ENCODE data around the gene FAM124B. TPM values are rescaled to one million over a fixed set of nuclear protein-coding genes. Genes with fewer than 3 reads are reported as not detected.
A peak's percentile ranks its signal among the peaks of the same experiment; 100 is the strongest.

The FAM124B gene
- total RNA-seq, 1 experiment from 2014 or later, result 0.73 TPM

DNA sequence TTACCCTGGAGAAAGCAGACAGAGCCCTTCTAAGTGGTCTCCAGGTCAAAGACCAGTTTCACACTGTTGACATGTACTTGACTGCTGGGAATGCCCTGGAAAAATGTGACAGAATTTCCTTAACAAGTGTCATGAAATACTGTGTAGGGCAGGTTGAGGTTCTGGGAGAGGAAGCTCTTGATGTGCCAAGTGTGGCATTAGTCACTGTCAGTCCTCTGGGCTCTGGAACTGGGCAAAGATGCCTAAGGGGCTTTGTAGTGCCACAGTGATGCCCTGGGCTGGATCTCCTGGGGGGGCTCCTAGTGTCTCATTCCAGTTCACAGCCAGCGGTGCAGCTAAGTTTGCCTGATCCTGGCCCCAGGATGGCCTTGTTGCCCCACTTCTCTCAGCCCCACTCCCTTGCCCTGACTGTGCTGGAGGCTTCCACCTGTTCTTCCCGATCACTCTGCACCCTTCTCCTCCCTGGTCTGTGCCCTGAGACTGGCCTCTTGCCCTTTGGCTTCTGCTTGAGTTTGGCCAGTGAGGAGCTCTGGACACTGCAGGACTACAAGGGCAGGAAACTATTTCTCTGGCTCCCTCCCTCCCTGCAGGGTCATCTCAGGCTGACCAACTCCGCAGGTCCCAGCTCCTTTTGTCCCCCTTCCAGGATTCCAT, 27.0 kb upstream of the FAM124B start:
- Histone ChIP-seq H3K27me3 (no peaks in the 10 kb centered on the region), H3K9me3 (replicated peaks) (peaks cover 5% of the 10 kb centered on the region; the same call in 1 of the 2 replicates), H3K27ac (no peak overlapping the region), H3K36me3 (no peaks in the 10 kb centered on the region), H3K4me3 (no peak overlapping the region), H3K4me1 (no peaks in the 10 kb centered on the region)
- DNase-seq, result no peak

DNA sequence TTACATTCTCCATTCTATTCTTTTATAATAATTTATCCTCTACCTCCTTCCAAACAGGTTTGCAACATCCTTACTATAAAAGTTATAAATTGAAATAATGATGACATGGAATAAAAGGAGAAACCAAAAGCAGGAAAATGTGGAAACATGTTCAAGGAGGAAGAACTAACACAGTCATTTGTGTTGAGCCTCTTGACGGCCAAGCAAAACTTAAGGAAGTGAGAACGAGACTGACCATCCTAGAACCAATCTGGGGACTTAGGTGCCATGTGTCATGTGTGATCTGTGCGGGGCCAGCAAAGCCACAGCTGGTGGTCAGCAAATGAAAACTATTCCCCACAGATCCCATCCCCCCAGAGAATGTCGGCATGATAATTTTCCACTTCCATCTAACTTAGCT, 25.6 kb upstream of the FAM124B start:
- Histone ChIP-seq H3K9me3 (replicated peaks) (peaks cover 5% of the 10 kb centered on the region; the same call in 1 of the 2 replicates), H3K4me1 (no peaks in the 10 kb centered on the region), H3K4me3 (no peak overlapping the region), H3K36me3 (no peaks in the 10 kb centered on the region), H3K27me3 (no peaks in the 10 kb centered on the region), H3K27ac (no peak overlapping the region)
- DNase-seq, result no peak

DNA sequence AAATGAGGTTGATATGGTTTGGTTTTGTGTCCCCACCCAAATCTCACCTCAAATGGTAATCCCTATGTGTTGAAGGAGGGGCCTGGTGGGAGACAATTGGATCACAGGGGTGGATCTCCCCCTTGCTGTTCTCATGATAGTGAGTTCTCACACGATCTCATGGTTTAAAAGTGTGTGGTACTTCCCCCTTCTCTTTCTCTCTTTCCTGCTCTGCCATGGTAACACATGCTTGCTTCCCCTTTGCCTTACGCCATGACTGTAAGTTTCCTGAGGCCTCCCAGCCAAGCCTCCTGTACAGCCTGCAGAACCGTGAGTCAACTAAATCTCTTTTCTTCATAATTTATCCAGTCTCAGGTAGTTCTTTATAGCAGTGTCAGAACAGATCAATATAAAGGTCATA, 24.7 kb upstream of the FAM124B start:
- Histone ChIP-seq H3K27ac (no peak overlapping the region), H3K27me3 (no peaks in the 10 kb centered on the region), H3K4me1 (no peaks in the 10 kb centered on the region), H3K4me3 (no peak overlapping the region), H3K36me3 (no peaks in the 10 kb centered on the region), H3K9me3 (replicated peaks) (peaks cover 5% of the 10 kb centered on the region; the same call in 1 of the 2 replicates)
- no peak for DNase-seq

DNA sequence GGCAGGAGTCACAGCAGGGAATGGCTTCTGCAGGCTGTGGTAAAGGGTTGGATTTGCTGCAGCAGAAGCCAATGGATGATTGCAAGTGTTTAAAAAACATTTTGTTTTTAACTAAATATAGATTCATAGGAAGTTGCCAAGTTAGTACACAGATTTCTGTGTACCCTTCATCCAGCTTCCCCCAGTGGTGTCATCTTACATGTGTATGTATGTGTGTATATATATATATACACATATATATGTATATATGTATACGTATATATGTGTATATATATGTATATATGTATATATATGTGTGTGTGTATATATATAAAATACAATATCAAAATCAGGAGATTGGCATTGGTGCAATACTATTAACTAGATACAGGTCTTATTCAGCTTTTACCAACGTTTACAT, 19.2 kb upstream of the FAM124B start:
- H3K9me3 ChIP-seq (replicated peaks), result peaks cover 3% of the 10 kb centered on the region; the same call in 1 of the 2 replicates
- H3K27ac ChIP-seq, result no peak overlapping the region
- H3K36me3 ChIP-seq, result no peaks in the 10 kb centered on the region
- DNase-seq, result no peak
- H3K4me3 ChIP-seq, result no peak overlapping the region
- no peaks in the 10 kb centered on the region for H3K4me1 ChIP-seq
- no peaks in the 10 kb centered on the region for H3K27me3 ChIP-seq

DNA sequence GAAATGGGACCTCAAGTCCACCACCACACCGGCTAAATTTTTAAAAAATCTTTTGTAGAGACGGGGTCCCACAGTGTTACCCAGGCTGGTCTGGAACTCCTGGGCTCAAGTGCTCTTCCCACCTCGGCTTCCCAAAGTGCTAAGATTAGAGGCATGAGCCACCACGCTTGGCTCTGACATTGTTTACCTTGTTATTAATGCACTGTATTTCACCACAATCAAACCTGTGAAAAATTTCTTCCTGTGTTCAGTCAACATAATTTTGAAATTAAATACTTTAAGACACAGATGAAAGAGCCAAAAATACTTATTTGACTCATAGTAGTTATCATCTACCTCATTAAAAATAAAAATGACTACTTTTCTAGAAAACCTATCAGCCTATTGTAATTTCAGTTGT, 16.0 kb upstream of the FAM124B start:
- Histone ChIP-seq H3K36me3 (no peaks in the 10 kb centered on the region), H3K27ac (no peak overlapping the region), H3K4me1 (no peaks in the 10 kb centered on the region), H3K27me3 (no peaks in the 10 kb centered on the region), H3K4me3 (no peak overlapping the region), H3K9me3 (replicated peaks) (peaks cover 3% of the 10 kb centered on the region; the same call in 1 of the 2 replicates)
- DNase-seq, result no peak

DNA sequence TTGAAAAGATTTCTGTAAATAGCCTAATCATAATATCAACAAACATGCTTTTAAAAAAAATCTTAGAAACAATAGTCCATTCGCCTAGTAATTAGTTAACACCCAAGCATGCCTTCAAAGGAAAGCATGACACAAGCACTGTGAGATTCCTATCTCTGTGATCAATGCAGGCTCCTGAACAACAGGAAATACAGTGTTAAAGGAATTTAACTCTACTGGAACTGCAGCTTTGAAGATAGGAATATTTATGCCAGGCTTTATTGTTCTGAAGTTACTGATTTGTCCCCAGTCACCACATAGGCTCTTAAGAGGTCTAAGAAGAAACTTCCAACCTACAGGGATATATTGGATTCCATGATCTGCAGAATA, 15.4 kb upstream of the FAM124B start:
- H3K9me3 ChIP-seq (replicated peaks), result peaks cover 3% of the 10 kb centered on the region; the same call in 1 of the 2 replicates
- H3K4me1 ChIP-seq, result no peaks in the 10 kb centered on the region
- no peak overlapping the region for H3K27ac ChIP-seq
- DNase-seq, result no peak
- no peaks in the 10 kb centered on the region for H3K36me3 ChIP-seq
- H3K27me3 ChIP-seq, result no peaks in the 10 kb centered on the region
- no peak overlapping the region for H3K4me3 ChIP-seq

DNA sequence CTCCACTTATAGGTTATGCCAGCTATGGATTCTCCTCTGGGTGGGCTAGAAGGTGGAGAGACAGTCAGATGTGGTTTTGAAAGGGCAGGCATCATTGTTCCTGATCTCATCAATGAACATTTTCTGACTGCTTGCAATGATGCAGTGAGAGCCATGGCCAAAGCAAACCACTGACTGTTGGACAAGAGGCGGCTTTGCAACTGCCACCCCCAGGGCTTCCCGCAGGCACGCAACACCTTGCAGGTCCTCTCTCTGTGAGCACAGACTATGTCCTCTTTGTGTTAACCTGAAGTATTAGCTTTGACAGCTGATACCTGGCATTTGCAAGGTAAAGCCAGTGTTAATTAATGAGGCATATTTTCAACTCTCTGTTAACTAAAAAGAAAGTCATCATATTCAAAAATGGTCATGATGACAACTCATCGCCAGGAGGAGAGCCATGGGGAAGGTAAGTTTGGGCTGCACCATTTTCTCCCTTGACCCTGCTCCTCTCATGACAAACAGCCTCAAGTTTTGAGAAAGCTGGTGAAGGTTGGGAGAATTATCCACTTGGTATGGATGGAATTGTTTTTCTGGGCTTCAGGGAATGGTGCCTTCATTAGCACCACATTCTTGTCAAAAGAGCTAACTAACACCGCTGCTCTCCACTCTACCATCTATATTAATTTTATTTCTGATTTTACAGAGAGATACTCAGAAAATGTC, 14.9 kb upstream of the FAM124B start:
- Histone ChIP-seq H3K36me3 (no peaks in the 10 kb centered on the region), H3K4me3 (no peak overlapping the region), H3K4me1 (no peaks in the 10 kb centered on the region), H3K27me3 (no peaks in the 10 kb centered on the region), H3K27ac (no peak overlapping the region), H3K9me3 (replicated peaks) (peaks cover 3% of the 10 kb centered on the region; the same call in 1 of the 2 replicates)
- DNase-seq, result no peak

DNA sequence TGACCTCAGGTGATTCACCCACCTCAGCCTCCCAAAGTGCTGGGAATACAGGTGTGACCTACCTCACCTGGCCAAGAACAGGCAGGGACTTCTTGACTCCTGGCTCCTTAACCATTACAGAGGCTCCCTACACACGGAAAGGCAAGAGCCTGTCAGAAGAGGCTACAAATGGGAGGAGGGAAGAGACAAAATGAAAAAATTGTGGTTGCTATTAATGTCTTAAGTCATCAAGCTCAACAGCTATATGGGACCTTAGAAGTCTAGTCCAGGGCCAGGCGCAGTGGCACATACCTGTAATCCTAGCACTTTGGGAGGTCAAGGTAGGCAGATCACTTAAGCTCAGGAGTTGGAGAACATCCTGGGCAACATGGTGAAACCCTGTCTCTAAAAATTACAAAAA, 11.5 kb upstream of the FAM124B start:
- no peaks in the 10 kb centered on the region for H3K4me1 ChIP-seq
- no peak overlapping the region for H3K27ac ChIP-seq
- no peak overlapping the region for H3K4me3 ChIP-seq
- no peaks in the 10 kb centered on the region for H3K36me3 ChIP-seq
- no peak for DNase-seq
- H3K27me3 ChIP-seq, result no peaks in the 10 kb centered on the region
- no peaks in the 10 kb centered on the region for H3K9me3 ChIP-seq (replicated peaks)

DNA sequence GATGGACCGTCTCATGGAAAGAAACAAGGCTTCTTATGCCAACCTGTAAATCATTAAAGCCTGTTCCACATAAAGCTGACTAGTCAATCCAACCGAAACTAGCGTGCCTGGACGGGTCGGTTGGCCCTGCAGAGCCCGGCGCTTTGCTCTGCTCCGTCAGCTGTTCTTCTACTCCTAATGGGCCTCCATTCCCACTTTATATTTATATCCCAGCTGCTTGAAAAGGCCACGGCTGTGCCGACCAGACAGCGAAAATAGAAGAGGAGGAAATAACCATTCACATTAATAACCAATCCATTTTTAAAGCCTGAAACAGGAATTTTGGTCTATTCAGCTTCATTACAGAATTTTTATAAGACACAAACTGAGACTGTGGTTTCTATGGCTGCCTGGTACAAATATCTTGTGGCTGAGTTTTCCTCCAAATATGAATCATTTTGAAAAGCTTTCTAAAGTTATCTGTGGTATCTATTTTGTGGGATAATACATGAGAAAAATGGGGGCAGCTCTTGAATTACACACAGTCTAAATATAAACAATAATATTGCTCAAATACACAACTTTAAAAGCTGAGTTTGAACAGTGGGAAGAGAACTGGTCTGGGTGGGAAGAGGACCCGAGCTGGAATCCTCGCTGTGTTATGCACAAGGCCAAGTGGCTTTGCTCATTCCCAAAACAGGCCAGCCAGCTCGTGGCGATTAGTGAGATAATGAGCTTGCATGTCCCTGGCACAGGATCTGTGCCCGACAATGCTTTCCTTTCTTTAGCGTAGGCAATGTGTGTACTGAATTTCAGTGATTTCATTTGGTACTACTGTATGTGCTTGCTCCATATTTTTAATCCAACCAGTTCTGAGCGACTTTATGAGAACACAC, 10.5 kb upstream of the FAM124B start:
- DNase-seq, result peak; percentile 66 to 72
- peak overlapping the region; percentile 38 for H3K4me3 ChIP-seq

DNA sequence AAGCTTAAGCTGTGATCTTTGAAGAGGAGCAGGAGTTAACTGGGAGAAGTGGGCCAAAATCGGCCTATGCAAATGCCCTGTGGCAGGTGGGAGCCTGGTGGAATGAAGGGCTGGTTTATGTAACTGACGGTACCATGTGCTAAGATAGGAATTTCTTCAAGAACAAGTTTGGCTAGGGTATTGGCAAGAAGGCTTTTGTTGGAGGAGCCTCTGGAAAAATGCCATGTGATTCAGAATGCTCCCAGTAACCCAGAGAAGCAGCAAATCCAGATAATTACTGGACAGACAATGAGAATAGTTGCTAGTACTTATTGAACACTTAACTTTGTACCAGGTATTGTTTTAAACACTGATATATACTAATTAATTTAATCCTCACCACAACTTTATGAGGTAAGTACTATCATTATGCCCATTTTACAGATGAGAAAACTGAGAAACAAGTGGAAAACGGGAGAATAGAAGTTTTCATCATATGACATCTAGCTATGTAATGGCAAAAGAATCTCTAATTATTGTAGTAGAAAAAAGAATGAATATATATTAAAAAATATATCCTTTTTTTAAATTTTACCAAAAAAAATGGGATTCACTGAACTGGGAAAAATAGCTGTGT, 9.1 kb upstream of the FAM124B start:
- Histone ChIP-seq H3K27me3 (no peaks in the 10 kb centered on the region), H3K36me3 (no peaks in the 10 kb centered on the region), H3K9me3 (replicated peaks) (no peaks in the 10 kb centered on the region; the same call in 1 of the 2 replicates), H3K4me3 (no peak overlapping the region), H3K4me1 (no peaks in the 10 kb centered on the region), H3K27ac (no peak overlapping the region)
- no peak for DNase-seq

More for the DNA sequence above, 10.5 kb upstream of the FAM124B start:
- Histone ChIP-seq H3K9me3 (replicated peaks) (no peaks in the 10 kb centered on the region), H3K27me3 (no peaks in the 10 kb centered on the region), H3K4me1 (no peaks in the 10 kb centered on the region), H3K27ac (peak overlapping the region; percentile 31), H3K36me3 (no peaks in the 10 kb centered on the region)

DNA sequence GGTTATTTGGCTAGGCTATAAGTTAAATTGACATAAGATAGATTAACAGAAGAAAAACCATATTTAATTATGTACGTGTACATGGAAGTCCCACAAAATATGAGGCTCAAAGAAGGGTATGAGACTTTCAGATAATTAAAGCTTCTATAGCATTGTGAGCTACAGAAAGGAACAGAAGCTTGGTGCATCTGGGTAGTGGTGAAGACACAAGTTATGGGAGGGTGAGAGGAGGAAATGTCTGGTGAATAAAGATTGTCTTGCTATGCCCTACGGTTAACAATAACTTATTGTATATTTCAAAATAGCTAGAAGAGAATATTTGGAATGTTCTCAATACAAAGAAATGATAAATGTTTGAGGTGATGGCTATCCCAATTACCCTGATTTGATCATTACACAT, 6.8 kb upstream of the FAM124B start:
- Histone ChIP-seq H3K36me3 (no peaks in the 10 kb centered on the region), H3K27ac (no peak overlapping the region), H3K4me3 (no peak overlapping the region), H3K27me3 (no peaks in the 10 kb centered on the region), H3K4me1 (no peaks in the 10 kb centered on the region), H3K9me3 (replicated peaks) (no peaks in the 10 kb centered on the region; the same call in 1 of the 2 replicates)
- no peak for DNase-seq

DNA sequence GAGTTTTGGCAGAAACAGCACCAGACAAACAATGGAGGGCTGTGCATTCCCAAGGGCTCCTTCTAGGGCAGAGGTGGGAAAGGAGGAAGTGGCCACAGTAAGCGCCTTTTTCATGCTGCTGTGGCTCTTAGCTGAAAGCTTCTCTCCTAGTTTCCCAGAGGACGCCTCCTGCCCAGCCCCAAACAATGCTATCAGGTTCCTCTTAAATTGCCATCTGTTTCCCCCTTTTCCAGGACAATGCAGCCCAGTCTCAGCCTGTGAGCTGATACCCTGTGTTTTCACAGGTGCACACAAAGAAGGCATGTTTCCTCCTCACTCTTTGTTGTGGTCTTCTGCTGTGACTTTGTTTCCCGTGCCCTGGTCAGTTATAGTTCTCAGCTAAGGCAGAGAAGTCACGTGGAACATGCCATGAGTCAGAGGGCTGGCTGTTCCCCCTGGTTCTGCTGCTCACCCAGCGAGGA, 5.4 kb upstream of the FAM124B start:
- H3K9me3 ChIP-seq (replicated peaks), result no peaks in the 10 kb centered on the region; the same call in 1 of the 2 replicates
- H3K4me1 ChIP-seq, result 0 out of 2 replicates have a peak, but pooled peaks cover 5% of the 10 kb centered on the region
- H3K36me3 ChIP-seq, result no peaks in the 10 kb centered on the region
- no peaks in the 10 kb centered on the region for H3K27me3 ChIP-seq
- no peak overlapping the region for H3K27ac ChIP-seq
- DNase-seq, result peak in 1 of 2 experiments; percentile 40
- H3K4me3 ChIP-seq, result no peak overlapping the region

DNA sequence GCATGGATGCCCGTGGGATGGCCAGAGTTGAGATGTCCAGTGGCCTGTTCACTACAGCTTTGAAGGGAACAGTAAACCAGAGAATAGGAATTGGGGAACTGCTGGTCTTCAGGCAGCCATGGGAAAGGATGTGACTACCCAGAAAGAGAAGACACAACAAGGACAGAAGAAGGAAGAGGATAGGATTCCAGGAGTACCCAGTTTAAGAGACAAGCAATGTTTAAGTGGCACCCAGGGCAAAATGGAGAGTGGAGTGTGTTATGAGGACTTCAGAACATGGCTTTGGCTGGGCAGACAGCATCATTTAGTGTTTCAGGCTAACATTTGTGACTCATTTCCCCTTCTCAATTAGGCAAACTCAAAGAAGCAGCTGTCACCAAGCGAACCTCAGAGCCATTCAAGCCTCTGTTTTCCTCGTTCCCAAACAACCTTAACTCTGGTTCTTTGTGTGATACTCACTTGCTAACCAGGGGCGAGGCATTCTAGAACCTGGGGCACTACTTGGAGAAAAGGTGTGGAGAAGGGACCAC, 4.0 kb upstream of the FAM124B start:
- no peaks in the 10 kb centered on the region for H3K27me3 ChIP-seq
- no peaks in the 10 kb centered on the region; the same call in 1 of the 2 replicates for H3K9me3 ChIP-seq (replicated peaks)
- H3K4me3 ChIP-seq, result no peak overlapping the region
- H3K4me1 ChIP-seq, result 0 out of 2 replicates have a peak, but pooled peaks cover 5% of the 10 kb centered on the region
- peak in 1 of 2 experiments; percentile 23 for DNase-seq
- no peaks in the 10 kb centered on the region for H3K36me3 ChIP-seq
- H3K27ac ChIP-seq, result no peak overlapping the region

DNA sequence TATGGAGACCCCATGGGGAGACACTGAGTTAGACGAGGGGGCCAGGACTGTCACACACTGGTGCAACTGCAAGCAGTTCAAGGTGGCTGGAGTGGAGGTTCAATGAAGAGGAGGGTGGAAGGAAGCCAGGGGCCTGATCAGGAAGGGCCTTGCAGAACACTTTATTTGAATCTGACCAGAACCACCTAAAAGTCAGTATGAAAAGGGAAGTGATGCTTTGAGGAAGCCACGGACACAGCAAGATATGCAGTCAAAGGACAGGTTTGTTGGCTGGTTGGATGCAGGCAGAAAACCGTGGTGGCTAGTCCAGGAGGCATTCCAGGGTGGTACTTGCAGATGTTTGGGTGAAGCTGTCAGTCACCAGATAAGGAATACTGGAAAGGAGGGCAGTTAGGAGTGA, 3.5 kb upstream of the FAM124B start:
- H3K4me3 ChIP-seq, result no peak overlapping the region
- H3K9me3 ChIP-seq (replicated peaks), result no peaks in the 10 kb centered on the region; the same call in 1 of the 2 replicates
- H3K4me1 ChIP-seq, result 0 out of 2 replicates have a peak, but pooled peaks cover 5% of the 10 kb centered on the region
- H3K27me3 ChIP-seq, result no peaks in the 10 kb centered on the region
- no peak overlapping the region for H3K27ac ChIP-seq
- no peaks in the 10 kb centered on the region for H3K36me3 ChIP-seq
- DNase-seq, result no peak

Measured in SJCRH30 (cell line).